Cardiac septum (tissue), 1 donor: ENCODE measurements around the gene ZFYVE28. TPM values are rescaled to one million over a fixed set of nuclear protein-coding genes. Genes with fewer than 3 reads are reported as not detected.

Experiments
- DNase-seq: peaks from one replicate; pipeline ENCODE4 v3.0.0-alpha.2; 2020; ENCODE audit warnings: low spot score
- intact Hi-C: fragments of 100-400 bp; cut with DNase I; formaldehyde crosslinking; loops from one replicate; pipeline ENCODE4 v1.14.0; 2022
- total RNA-seq: library from RNA; stranded (reverse); fragmentation: NEBNext Ultra II Directional; extraction: Animal tissue kit (Norgen Biotek cat#: 25700); gene quantifications from one replicate; pipeline ENCODE4 v1.2.1, GENCODE V29; 2021
- donor health status: DM: no; HTN: no; CAD: no.

Gene ZFYVE28
- total RNA-seq, 1 donor from 2014 or later: 4.4 TPM

- DNase-seq: no peak
- intact Hi-C loops: no loop called here
These were observed 115.9 kb downstream of the ZFYVE28 start for GRCh38 chr4:2302387-2303119.

- intact Hi-C loops: no loop called here
- DNase-seq: no peak
These were observed 116.6 kb downstream of the ZFYVE28 start for GRCh38 chr4:2301806-2302205.

GRCh38 chr4:2301225-2301642 is 117.2 kb downstream of the ZFYVE28 start:
- no peak for DNase-seq

GRCh38 chr4:2300431-2301224 is 117.8 kb downstream of the ZFYVE28 start:
- intact Hi-C loops: no loop called here
- DNase-seq: no peak

More at GRCh38 chr4:2301225-2301642, 117.2 kb downstream of the ZFYVE28 start:
- intact Hi-C loops: no loop called here

- intact Hi-C loops: no loop called here
- no peak for DNase-seq
These were observed 118.7 kb downstream of the ZFYVE28 start for GRCh38 chr4:2299794-2300193.

- intact Hi-C loops: no loop called here
These were observed 119.9 kb downstream of the ZFYVE28 start for GRCh38 chr4:2298532-2298991.

GRCh38 chr4:2297606-2298531 is 120.6 kb downstream of the ZFYVE28 start:
- intact Hi-C loops: no loop called here
- DNase-seq: no peak

More at GRCh38 chr4:2298532-2298991, 119.9 kb downstream of the ZFYVE28 start:
- DNase-seq: no peak

GRCh38 chr4:2296631-2297601 is 121.5 kb downstream of the ZFYVE28 start:
- intact Hi-C loops: no loop called here
- no peak for DNase-seq

- no peak for DNase-seq
- intact Hi-C loops: no loop called here
These were observed 122.5 kb downstream of the ZFYVE28 start for GRCh38 chr4:2295900-2296442.

- no peak for DNase-seq
- intact Hi-C loops: no loop called here
These were observed 122.9 kb downstream of the ZFYVE28 start for GRCh38 chr4:2295500-2295899.

- DNase-seq: no peak
- intact Hi-C loops: no loop called here
These were observed 125.8 kb downstream of the ZFYVE28 start for GRCh38 chr4:2292646-2293108.

- DNase-seq: no peak
- intact Hi-C loops: no loop called here
These were observed 126.5 kb downstream of the ZFYVE28 start for GRCh38 chr4:2291705-2292645.

GRCh38 chr4:2290974-2291704 is 127.3 kb downstream of the ZFYVE28 start:
- peak; percentile 71 for DNase-seq
- intact Hi-C loops: no loop called here

- peak; percentile 51 for DNase-seq
These were observed 128.0 kb downstream of the ZFYVE28 start for GRCh38 chr4:2290488-2290887.

GRCh38 chr4:2289955-2290333 is 128.5 kb downstream of the ZFYVE28 start:
- DNase-seq: peak; percentile 73
- intact Hi-C loops: no loop called here

More at GRCh38 chr4:2290488-2290887, 128.0 kb downstream of the ZFYVE28 start:
- intact Hi-C loops: no loop called here

GRCh38 chr4:2289311-2289954 is 129.0 kb downstream of the ZFYVE28 start:
- intact Hi-C loops: no loop called here
- peak; percentile 54 for DNase-seq
